Measurements from ENCODE around the gene RASA3.
"Not testable (repeated sequence)": the region's sequence is repeated elsewhere in the genome, so short reads cannot be mapped to it uniquely, and the experiment has no call there.

Gene RASA3

GRCh38 chr13:113996081-113996911 lies 136.1 kb downstream of the RASA3 start:
- no peak overlapping the region for H3K4me3 ChIP-seq (ENCODE audit: low read length)
- TF ChIP-seq ZNF274 (IDR thresholded peaks at IDR 0.05; ENCODE audit: low read depth, low read length) = no peak

- no peak overlapping the region for H3K4me3 ChIP-seq (ENCODE audit: low read length)
- TF ChIP-seq ZNF274 (IDR thresholded peaks at IDR 0.05; ENCODE audit: low read depth, low read length) = no peak
Observed at GRCh38 chr13:113995051-113995601, 137.3 kb downstream of the RASA3 start.

- no peak overlapping the region for H3K4me3 ChIP-seq (ENCODE audit: low read length)
- TF ChIP-seq ZNF274 (IDR thresholded peaks at IDR 0.05; ENCODE audit: low read depth, low read length) = no peak
Observed at GRCh38 chr13:113992276-113993005, 140.0 kb downstream of the RASA3 start.

- no peak overlapping the region for H3K4me3 ChIP-seq (ENCODE audit: low read length)
- TF ChIP-seq ZNF274 (IDR thresholded peaks at IDR 0.05; ENCODE audit: low read depth, low read length) = no peak
Observed at GRCh38 chr13:113991676-113992179, 140.7 kb downstream of the RASA3 start.

- TF ChIP-seq ZNF274 (IDR thresholded peaks at IDR 0.05; ENCODE audit: low read depth, low read length) = no peak
- H3K4me3 ChIP-seq (ENCODE audit: low read length) = no peak overlapping the region
Observed at GRCh38 chr13:113991191-113991669, 141.2 kb downstream of the RASA3 start.

GRCh38 chr13:113990321-113990837 lies 142.0 kb downstream of the RASA3 start:
- no peak for TF ChIP-seq ZNF274 (IDR thresholded peaks at IDR 0.05; ENCODE audit: low read depth, low read length)
- no peak overlapping the region for H3K4me3 ChIP-seq (ENCODE audit: low read length)

- no peak for TF ChIP-seq ZNF274 (IDR thresholded peaks at IDR 0.05; ENCODE audit: low read depth, low read length)
- no peak overlapping the region for H3K4me3 ChIP-seq (ENCODE audit: low read length)
Observed at GRCh38 chr13:113989585-113990300, 142.7 kb downstream of the RASA3 start.

GRCh38 chr13:113988859-113989258 lies 143.6 kb downstream of the RASA3 start:
- H3K4me3 ChIP-seq (ENCODE audit: low read length) = not testable (repeated sequence)

GRCh38 chr13:113982296-113982661 lies 150.1 kb downstream of the RASA3 start:
- TF ChIP-seq ZNF274 (IDR thresholded peaks at IDR 0.05; ENCODE audit: low read depth, low read length) = no peak
- H3K4me3 ChIP-seq (ENCODE audit: low read length) = no peak overlapping the region

- no peak for TF ChIP-seq ZNF274 (IDR thresholded peaks at IDR 0.05; ENCODE audit: low read depth, low read length)
- H3K4me3 ChIP-seq (ENCODE audit: low read length) = no peak overlapping the region
Observed at GRCh38 chr13:113981611-113982295, 150.7 kb downstream of the RASA3 start.

- TF ChIP-seq ZNF274 (IDR thresholded peaks at IDR 0.05; ENCODE audit: low read depth, low read length) = no peak
- H3K4me3 ChIP-seq (ENCODE audit: low read length) = no peak overlapping the region
Observed at GRCh38 chr13:113981194-113981605, 151.2 kb downstream of the RASA3 start.

GRCh38 chr13:113980489-113981064 lies 151.8 kb downstream of the RASA3 start:
- H3K4me3 ChIP-seq (ENCODE audit: low read length) = no peak overlapping the region

More at GRCh38 chr13:113980489-113981064, 151.8 kb downstream of the RASA3 start:
- TF ChIP-seq ZNF274 (IDR thresholded peaks at IDR 0.05; ENCODE audit: low read depth, low read length) = no peak
